DMS53 (cell line): ENCODE results near the gene RGS11.
A peak's percentile ranks its signal among the peaks of the same experiment; 100 is the strongest.

Experiments
- DNase-seq: peaks from one replicate; lab custom pipeline; 2025; lab: John Stamatoyannopoulos, UW

RGS11 gene

DNA sequence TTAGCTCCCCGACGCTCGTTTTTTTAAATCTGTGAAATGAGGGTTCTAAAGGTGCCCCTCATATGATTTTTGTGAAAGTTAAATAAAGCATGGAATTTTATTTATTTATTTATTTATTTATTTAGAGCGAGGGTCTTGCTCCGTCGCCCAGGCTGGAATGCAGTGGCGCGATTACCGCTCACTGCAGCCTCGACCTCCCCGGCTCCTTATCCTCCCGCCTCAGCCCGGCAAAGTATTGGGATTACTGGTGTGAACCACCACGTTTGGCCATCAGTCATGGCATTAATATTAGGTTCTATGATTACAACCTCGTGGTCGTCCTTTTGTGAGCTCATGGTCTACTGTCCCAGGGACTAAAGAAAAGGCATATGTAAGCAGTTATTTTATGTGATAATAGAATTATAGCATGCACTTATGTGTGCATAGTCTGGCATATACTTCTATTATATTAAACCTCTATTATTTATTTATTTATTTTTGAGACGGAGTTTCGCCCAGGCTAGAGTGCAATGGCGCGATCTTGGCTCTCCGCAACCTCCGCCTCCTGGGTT lies 45.9 kb downstream of the RGS11 start:
- peak; percentile 48 for DNase-seq

DNA sequence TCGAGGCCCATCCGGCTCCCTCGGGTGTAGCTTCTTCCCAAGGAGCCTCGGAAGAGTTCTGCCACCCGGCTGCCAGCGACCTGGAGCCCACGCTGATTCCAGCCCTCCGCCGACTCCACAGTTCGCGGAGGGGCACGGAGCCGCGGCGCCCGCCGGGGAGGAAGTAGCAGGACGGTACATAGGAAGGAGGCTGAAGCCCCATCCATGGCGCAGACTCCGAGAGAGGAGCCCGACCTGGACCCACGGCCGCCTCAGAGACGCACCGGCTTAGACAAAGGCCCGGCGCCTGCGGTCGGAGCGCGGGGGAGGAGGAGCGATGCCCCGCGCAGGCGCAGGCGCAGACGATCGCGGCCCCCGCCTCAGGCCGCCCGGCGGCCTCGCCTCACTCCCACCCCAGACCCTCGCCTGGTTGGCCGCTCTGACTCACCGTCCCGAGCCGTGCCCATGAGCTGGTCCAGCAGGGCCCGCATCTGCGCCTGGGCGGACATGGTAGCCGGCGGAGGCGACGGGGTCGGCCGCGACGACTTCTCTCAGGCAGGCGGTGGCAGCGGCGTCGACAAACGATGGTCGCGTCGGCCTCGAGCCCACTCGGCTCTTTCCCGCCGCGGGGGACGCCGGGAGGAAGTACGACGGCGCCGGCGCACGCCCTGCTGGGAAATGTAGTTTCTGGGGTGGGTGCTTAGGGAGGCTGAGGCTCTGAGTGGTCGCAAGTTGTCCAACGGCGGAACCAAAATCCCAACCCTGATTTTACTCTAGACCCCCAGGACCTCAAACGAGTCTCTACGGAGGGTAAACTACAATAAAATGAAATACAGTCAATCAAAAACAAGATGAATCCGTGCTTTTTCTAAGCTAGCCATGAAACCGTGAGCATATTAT lies 46.7 kb downstream of the RGS11 start, which contains the start of gene LUC7L:
Gene LUC7L, minus strand, starts transcription at position 598 of the 879 bp plus-strand sequence. Its CDS starts 110 bp downstream, at position 488.
- DNase-seq: peak; percentile 91

- peak; percentile 58 for DNase-seq
These were observed 47.4 kb downstream of the RGS11 start for GRCh38 chr16:228151-228851.

DNA sequence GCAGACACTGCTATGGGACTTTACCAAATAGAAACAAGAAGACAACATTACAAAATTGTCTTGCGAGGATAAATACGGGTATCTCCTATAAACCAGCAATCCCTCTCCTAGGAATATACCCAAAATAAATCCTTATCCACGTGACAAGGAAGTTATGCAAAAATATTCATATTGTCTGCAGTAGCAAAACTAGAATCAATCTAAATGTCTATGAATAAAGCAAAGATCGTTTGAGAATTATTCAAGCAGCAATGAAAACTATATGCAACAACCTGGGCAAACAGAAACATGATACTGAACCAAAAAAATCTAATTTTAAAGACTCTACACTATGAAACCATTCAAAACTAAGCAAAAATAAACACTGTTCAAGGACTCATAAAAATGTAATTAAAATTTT lies 55.7 kb downstream of the RGS11 start:
- DNase-seq: no peak
